VCaP (cell line): ENCODE measurements around the gene SLC4A1.
A peak's percentile ranks its signal among the peaks of the same experiment; 100 is the strongest.
"Not testable (repeated sequence)": the region's sequence is repeated elsewhere in the genome, so short reads cannot be mapped to it uniquely, and the experiment has no call there.

Experiments
- H3K27ac ChIP-seq: fragments of 450-650 bp; 2 replicates; pipeline ENCODE4 v1.5.1; 2017
- CTCF ChIP-seq: fragments of 450-650 bp; conservative IDR thresholded peaks from 2 replicates; pipeline ENCODE4 v1.5.1; 2017; ENCODE audit warnings: mild to moderate bottlenecking, moderate library complexity

SLC4A1 gene

DNA sequence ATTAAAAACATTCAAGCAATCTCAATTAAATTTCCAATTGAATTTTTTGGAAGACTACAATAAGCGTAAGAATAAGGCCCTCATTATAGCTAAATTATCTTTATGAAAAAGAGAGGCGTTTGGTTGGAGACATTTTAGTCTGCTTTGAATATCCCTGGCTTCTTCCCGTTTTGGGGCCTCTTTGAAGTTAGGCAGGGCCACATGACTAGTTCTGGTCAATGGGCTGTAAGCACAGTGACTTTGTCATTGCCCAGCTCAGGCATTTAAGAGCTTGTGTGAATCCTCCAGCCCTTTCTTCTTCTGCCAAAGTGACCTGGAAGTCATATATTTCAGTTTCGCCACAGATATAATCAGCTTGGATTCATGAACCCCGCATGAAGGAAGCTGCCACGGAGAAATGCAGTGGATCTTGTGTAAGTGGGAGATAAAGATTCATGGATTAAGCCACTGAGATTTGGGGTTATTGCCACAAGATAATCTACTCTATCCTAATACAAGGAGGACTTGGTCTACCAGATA is 26.8 kb downstream of the SLC4A1 start:
- TF ChIP-seq CTCF: no peak
- H3K27ac ChIP-seq: no peak overlapping the region

- H3K27ac ChIP-seq: not testable (repeated sequence)
Observed at GRCh38 chr17:44237886-44238285, 30.0 kb downstream of the SLC4A1 start.

DNA sequence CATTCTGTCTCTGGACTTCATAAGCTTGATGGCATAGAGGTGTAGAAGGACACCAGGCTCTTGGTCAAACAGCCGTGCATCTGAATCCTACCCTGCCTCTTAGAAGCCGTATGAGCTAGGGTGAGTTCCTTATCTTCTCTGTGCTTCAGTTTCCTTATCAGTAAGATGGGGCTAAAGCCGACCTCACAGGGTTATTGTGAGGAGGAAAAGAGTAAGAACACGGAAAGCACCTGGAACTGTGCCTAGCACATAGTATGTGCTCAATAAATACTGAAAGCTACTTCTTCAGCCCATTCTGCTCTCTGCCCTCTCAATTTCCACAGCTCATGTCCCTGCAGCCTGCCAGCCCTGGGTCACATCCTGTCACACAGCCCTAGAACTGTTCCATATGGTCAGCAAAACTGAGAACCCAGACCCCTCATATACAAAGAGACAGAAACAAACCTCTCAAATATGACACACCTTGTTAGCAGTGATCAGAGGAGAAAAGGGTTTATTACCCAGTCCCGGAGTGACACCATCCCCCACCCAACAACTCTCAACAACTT is 31.4 kb downstream of the SLC4A1 start:
- TF ChIP-seq CTCF: no peak
- no peak overlapping the region for H3K27ac ChIP-seq

DNA sequence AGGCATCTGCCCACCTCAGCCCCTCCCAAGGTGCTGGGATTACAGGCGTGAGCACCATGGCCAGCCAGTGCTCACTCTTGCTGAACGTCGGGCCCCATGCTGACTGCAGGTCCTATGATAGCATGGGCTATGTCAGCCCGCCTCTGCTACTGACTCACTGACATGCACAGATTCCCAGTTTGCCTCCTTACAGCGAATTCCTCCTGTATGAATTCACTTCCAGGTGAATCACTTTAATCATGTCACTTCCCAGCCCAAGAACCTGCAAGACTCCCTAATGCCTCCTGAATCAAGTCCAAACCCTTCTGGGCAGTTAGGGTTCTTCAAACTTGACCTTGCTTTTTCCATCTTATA is 32.4 kb downstream of the SLC4A1 start:
- peak overlapping the region; percentile 9; the same call in 1 of the 2 replicates for H3K27ac ChIP-seq
- TF ChIP-seq CTCF: no peak

DNA sequence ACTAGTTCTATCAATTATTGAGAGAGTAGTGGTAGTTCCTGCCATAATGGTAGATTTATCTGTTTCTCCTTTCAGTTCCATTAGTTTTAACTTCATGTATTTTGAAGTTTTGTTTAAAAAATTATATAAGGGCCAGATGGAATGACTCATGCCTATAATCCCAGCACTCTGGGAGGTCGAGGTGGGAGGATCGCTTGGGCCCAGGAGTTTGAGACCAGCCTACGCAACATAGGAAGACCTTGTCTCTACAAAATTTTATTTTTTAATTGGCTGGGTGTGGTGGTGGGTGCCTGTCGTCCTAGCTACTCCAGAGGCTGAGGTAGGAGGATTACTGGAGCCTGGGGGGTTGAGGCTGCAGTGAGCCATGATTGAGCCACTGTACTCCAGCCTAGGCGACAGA is 34.4 kb downstream of the SLC4A1 start:
- no peak overlapping the region for H3K27ac ChIP-seq
- TF ChIP-seq CTCF: no peak

GRCh38 chr17:44232061-44232460 is 35.9 kb downstream of the SLC4A1 start:
- no peak overlapping the region for H3K27ac ChIP-seq
- TF ChIP-seq CTCF: no peak

DNA sequence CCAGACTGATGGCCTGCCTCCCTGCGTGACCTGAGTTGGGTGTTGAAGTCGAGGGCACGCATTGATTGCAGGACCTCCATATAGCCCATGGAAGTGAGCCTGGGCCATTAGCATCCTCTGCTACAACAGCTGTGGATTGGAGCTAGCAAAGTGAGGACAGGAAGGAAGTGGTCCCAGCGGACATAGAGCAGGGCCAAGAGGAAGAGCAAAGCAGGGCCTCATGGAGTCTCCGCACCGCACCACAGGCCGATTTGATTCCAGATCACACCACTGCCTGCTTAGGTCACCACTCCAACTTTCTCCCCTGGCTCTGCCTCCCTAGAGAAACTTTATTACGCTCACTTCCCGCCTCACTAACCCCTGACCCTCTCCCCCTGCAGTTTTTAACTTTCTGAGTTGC is 37.8 kb downstream of the SLC4A1 start:
- H3K27ac ChIP-seq: no peak overlapping the region
- TF ChIP-seq CTCF: no peak

DNA sequence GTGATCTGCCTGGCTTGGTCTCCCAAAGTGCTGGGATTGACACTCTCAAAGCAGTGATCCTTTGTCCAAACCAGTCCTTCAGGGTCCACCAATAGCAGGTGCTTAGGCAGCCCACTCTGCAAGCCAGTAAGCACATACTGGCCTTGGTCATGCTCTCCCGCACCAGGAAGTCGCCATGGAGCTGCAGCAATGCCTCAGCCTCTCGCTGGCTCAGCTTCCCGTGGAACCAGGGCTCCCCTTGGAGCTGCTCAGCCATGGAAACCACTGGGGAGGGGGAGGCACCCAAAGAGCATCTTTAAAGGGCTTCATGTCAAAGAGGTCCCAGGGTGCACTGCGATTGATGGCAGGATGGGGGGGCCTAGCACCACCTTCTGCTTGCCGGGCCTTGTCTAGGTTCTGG is 38.8 kb downstream of the SLC4A1 start:
- H3K27ac ChIP-seq: no peak overlapping the region
- no peak for TF ChIP-seq CTCF
